Tibial nerve (tissue), 4 donors: ENCODE measurements around the gene TLR6.

Source experiments
- EP300 ChIP-seq, 2 donors: sonication (generic); formaldehyde crosslinking; IDR thresholded peaks; one replicate each; pipeline ENCODE4 v1.6.1; 2017; ENCODE audit warnings: antibody characterized with exemption in 2 of 2, mild to moderate bottlenecking in 1 of 2
- POLR2A ChIP-seq, 2 donors: fragments of 450-650 bp; IDR thresholded peaks; one replicate each; pipeline ENCODE4 v1.6.1; 2017; ENCODE audit warnings: antibody characterized with exemption in 2 of 2, mild to moderate bottlenecking in 2 of 2, moderate library complexity in 2 of 2
- TF ChIP-seq, protein P1 (sequence below), 5 experiments: fragments of 200-600 bp in 3 of 5; fragments of 450-650 bp in 2 of 5; sonication (generic) in 3 of 5; IDR thresholded peaks; one replicate each; pipeline ENCODE4 v1.5.1; 2016 to 2019; ENCODE audit warnings: antibody characterized with exemption in 5 of 5, mild to moderate bottlenecking in 3 of 5, moderate library complexity in 2 of 5

GRCh38 chr4:38815885-38816782, 40.5 kb downstream of the TLR6 start:
- TF ChIP-seq, protein P1, sequence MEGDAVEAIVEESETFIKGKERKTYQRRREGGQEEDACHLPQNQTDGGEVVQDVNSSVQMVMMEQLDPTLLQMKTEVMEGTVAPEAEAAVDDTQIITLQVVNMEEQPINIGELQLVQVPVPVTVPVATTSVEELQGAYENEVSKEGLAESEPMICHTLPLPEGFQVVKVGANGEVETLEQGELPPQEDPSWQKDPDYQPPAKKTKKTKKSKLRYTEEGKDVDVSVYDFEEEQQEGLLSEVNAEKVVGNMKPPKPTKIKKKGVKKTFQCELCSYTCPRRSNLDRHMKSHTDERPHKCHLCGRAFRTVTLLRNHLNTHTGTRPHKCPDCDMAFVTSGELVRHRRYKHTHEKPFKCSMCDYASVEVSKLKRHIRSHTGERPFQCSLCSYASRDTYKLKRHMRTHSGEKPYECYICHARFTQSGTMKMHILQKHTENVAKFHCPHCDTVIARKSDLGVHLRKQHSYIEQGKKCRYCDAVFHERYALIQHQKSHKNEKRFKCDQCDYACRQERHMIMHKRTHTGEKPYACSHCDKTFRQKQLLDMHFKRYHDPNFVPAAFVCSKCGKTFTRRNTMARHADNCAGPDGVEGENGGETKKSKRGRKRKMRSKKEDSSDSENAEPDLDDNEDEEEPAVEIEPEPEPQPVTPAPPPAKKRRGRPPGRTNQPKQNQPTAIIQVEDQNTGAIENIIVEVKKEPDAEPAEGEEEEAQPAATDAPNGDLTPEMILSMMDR (IDR thresholded peaks at IDR 0.05), result no peak
- TF ChIP-seq POLR2A (IDR thresholded peaks at IDR 0.05) (peak in 1 of 2 donors; percentile 43), EP300 (IDR thresholded peaks at IDR 0.05) (peak in 1 of 2 donors; percentile 57)
